GM18951 (cell line): Measurements from ENCODE around the gene PHLDB3.

ENCODE experiments used
- POLR2A ChIP-seq: IDR thresholded peaks from 4 replicates; pipeline ENCODE4 v1.6.1; 2011; ENCODE audit warnings: mild to moderate bottlenecking; ENCODE audit not compliant: insufficient read length, insufficient read depth; ENCODE audit errors: extremely low read depth
- in situ Hi-C: fragments of 300-500 bp; cut with MboI; formaldehyde crosslinking; loops from one replicate; pipeline ENCODE4 v1.12.0; 2022; ENCODE audit warnings: low sequenced_read_pairs, mixed read lengths, inconsistent platforms; ENCODE audit not compliant: unreplicated experiment

The PHLDB3 gene

DNA sequence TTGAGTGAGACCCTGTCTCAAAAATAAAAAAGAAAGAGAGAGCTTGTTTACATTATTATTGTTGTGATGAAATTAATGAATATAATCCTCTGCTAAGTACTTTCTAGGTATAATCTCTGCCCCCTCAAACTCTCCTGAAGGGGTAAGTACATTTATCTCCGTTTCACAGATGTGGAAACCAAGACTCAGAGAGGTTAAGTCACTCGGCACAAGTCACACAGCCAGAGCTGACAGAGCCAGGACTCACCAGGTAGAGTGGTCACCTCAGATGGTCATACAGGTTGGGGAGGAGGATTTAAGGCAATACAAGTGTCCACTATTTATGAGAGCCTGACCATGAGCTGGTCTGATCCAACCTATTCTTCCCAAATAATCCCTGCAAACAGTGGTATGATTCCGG is 24.0 kb downstream of the PHLDB3 start:
- TF ChIP-seq POLR2A: no peak
- in situ Hi-C loops: no loop called here

DNA sequence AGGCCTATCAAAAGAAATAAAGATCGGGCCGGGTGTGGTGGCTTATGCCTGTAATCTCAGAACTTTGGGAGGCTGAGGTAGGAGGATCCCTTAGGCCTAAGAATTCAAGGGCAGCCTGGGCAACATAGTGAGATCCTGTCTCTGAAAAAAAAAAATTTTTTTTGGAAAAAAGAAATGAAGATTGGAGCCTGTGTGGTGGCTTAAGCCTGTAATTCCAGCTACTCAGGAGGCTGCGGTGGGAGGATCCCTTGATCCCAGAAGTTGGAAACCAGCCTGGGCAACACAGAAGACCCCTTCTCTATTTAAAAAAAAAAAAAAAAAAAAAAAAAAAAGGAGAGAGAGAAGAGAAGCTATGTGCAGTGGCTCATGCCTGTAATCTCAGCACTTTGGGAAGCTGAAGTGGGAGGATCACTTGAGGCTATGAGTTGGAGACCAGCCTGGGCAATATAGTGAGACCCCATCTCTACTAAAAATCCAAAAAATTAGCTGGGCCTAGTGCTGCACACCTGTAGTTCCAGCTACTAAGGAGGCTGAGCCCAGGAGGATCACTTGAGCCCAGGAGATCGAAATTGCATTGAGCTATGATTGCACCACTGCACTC is 24.5 kb downstream of the PHLDB3 start:
- in situ Hi-C loops: no loop called here
- no peak for TF ChIP-seq POLR2A

DNA sequence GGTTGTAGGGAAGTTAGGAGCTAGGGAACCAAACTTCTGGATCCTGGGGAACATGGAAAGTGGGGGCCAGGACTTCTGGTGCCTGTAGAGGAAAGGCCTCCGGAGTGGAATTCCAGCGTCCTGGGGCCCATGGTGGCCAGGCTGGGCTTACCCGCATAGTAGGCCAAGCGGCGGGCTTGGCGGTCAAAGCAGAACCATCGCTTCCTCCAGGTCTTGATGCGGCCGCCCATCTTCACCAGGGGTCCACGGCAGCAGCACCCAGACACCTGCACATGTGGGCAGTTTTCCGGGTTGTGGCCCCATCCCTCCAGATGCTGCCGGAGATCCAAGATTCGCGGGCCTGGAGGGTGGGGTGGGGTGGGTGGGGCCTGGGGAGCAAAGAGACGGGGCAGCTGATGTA is 25.3 kb downstream of the PHLDB3 start:
- in situ Hi-C loops: no loop called here
- TF ChIP-seq POLR2A: no peak

DNA sequence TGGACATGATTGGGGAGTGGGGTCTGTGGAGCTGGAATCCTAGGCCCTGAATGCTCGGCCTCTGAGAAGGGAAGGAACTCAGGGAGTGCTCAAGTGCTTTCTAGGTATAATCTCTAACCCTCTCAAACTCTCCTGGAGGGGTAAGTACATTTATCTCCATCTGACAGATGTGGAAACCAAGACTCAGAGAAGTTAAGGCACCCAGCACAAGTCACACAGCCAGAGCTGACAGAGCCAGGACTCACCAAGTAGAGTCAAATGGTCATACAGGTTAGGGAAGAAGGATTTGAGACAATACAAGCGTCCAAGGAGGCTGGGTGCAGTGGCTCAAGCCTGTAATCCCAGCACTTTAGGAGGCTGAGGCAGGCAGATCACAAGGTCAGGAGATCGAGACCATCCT is 26.2 kb downstream of the PHLDB3 start:
- in situ Hi-C loops: no loop called here
- TF ChIP-seq POLR2A: no peak

DNA sequence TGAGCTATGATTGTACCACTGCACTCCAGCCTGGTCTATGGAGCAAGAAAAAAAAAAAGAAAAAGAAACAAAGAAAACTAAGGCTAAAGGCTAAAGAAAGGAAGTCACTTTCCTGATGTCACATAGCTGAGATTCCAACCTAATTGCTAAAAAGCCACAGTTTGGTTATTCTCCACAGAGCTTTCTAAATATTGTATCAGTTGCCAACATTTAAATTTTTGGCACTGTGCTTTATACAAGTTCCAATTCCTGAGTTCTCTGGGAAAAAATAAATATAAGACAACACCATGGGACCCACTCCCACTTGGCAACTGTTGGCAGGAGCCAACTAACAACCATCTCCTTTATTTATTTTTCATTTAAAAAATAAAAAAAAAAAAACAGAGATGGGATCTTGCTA is 27.9 kb downstream of the PHLDB3 start:
- in situ Hi-C loops: no loop called here

DNA sequence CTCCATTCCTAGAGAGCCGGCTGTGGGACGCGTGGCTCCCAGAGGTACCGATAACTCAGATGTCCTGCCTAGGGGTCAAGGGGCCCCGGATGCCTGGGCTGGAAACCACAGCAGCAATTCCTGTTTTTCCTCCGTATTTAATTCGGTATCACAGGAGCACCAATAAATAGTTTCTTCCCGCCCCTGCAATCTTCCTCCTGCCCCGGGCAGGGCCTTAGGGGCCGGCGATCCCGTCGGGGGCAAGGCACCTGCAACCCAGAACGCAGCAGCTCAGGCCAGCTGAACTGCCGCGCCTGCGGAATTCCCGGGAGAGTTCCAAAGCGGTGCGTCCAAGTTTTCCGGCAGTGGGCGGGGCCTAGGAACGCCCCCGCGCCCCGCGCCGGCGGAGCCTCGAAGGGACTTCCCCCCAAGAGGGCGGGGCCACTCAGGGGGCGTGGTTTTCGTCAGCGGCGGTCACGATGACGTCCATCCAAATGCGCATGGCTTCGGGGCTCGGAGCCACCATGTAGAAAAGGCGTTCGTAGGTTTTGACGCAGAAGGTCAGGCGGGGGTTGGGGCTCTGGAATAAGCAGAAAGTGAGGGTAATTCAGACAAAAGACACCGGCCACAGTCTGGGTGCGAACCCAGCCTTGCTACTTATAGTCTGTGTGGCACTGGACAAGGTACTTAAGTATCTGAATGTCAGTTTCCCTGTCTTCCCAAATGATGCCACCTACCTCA is 29.4 kb downstream of the PHLDB3 start:
- in situ Hi-C loops: no loop called here
- peak; percentile 40 for TF ChIP-seq POLR2A

More for the DNA sequence above, 27.9 kb downstream of the PHLDB3 start:
- no peak for TF ChIP-seq POLR2A

DNA sequence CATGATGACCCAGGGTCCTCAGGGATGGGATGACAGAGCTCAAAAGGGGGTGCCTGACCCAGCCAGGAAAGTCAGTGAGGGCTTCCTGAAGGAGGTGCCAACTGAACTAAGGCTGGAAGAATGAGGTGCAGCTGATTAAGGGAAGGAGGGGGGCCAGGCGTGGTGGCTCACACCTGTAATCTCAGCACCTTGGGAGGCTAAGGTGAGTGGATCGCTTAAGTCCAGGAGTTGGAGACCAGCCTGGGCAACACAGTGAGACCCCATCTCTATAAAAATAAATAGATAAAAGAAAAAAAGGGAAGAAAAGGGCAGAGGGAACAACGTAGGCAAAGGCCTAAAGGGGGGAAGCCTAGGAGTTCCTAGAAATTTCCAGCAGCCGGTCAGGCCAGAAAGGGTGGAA is 30.1 kb downstream of the PHLDB3 start:
- in situ Hi-C loops: no loop called here
- no peak for TF ChIP-seq POLR2A

DNA sequence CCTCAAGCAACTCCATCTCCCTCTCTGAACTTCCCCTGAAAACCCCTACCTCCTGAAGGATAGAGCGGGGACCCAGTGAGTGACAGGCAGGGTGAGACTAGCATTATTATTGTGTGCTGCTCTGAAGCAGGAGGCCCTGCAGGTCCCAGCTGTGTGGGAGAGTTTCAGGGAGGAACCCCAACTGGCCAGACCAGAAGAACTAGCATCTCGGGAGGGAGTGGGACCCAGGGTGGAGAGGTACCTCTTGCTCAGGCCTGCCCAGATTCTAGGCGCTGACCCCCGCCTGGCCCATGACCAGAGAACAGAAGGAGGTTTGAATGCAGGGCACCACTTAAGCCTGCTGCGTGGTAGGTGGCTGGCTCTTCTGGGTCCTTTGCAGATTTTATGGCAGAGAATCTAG is 33.5 kb downstream of the PHLDB3 start:
- TF ChIP-seq POLR2A: no peak
- in situ Hi-C loops: no loop called here

DNA sequence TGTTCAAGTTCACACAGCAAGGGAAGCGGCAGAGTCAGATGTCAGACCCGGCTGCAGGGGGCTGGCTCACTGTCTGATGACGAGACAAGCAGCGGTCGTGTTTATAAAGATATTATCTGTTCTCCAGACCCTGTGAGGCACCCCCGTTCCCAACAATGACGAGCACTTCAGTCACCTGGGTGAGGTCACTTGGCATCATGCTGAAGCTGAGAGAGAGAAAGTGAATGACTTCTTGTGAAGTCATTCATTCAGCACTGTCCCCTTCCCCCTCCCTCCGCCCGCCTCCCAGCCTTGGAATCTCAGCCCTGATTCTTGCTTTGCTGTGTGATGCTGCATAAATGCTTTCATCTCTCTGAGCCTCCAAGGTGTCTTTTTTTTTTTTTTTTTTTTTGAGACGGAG is 34.3 kb downstream of the PHLDB3 start:
- in situ Hi-C loops: no loop called here
- TF ChIP-seq POLR2A: no peak

DNA sequence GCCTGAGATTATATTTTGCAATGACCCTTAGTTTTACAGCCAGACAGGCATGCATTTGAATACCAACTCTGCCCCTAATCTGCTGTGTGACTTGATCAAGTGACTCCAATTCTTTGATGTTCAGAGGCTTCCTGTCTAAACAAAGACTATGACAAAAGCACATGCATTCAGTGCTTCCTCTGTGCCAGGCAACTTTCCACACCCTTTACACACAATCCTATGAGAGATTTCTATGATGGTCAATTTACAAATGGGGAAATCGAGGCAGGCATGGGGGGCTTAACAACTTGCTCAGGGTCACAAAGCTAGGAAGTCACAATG is 35.4 kb downstream of the PHLDB3 start:
- in situ Hi-C loops: no loop called here
- no peak for TF ChIP-seq POLR2A

DNA sequence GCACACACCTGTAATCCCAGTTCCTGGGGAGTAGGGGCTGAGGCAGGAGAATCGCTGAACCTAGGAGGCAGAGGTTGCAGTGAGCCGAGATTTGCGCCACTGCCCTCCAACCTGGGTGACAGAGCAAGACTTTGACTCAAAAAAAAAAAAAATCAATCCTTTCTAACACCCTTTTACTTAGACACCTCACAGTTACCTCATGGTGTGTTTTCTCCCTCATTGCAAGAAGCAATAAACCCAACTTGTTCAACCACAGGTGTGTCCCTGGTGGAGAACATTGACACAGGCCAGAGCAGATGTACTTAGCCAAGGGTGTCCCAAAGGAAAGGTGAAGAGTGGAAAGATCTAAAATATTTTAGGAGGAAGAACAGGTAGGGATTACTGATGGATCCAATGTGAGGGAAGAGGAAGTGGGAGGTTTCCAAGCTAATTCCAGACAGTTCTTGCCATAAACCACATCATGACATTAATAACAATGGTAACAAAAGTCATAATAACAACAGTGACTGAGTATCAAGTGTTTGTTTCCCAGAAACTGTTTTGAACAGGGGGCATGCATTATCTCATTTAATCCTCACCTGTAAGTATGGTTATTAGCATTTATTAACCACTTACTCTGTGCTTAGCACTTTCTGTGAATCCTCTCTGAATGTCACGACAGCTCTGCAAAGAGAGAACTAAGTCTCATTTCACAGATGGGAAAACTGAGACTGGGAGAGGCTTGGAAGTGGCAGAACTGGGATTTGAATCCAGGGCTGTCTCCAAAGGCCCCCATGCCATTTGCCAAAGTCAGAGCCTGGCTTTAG is 36.0 kb downstream of the PHLDB3 start:
- no peak for TF ChIP-seq POLR2A
- in situ Hi-C loops: no loop called here

DNA sequence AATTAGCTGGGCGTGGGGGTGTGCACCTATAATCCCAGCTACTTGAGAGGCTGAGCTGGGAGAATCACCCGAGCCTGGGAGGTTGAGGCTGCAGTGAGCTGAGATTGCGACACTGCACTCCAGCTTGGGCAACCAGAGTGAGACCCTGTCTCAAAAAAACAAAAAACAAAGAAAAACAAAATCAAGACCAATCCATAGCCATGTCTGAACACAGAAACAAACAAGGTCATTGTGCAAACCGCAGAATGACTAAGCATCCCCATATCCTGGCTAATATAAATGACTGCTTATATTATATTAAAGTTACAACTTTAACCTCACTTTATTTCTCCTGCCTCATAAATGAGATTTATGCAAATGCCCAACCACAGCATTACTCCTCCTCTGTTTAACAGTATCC is 36.8 kb downstream of the PHLDB3 start:
- TF ChIP-seq POLR2A: no peak
- in situ Hi-C loops: no loop called here

DNA sequence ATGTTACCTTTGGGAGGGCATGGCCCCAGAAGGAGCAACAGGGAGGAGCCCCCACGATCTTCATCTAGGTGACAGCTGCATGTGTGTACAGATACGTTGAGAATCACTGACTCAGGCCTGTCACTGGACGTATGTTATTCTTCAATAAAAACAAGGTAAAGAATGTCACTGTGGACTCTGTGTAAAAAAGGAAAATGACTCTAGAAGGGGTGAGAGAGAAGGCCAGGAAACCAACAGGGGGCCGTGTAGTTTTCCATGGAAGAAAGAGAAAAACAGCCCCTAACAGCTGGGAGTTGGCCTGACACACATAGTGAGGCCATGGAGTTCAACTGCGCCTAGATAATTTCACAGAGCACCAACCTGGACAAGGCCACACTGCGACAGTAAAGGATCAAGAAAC is 37.3 kb downstream of the PHLDB3 start:
- in situ Hi-C loops: no loop called here

DNA sequence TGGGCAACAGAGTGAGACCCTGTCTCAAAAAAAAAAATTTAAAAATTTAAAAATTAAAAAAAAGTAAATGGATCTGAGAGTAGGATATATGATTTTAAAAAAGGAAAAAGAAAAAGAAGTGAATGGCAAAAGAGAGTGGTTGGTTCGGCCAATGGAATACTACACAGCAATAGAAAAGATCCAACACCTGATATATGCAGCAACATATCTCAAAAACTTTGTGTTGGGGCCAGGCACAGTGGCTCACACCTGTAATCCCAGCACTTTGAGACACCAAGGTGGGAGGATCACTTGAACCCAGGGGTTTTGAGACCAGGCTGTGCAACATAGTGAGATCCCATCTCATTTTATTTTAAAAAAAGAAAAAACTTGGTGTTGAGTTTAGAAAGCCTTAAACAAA is 37.8 kb downstream of the PHLDB3 start:
- in situ Hi-C loops: no loop called here
- TF ChIP-seq POLR2A: no peak

More for the DNA sequence above, 37.3 kb downstream of the PHLDB3 start:
- no peak for TF ChIP-seq POLR2A
